SU-DHL-6 (cell line): ENCODE results near the gene RASSF1.

Experiments used
- CTCF ChIP-seq: fragments of 200-600 bp; sonication (generic); IDR thresholded peaks from one replicate; pipeline ENCODE4 v1.5.1; 2017; ENCODE audit warnings: antibody characterized with exemption, mild to moderate bottlenecking, low read length, moderate library complexity; ENCODE audit not compliant: insufficient read depth, poor library complexity, severe bottlenecking
- EZH2phosphoT487 ChIP-seq: fragments of 200-600 bp; sonication (generic), shearing (Covaris generic); conservative IDR thresholded peaks from 2 replicates; pipeline ENCODE4 v1.6.1; 2018; ENCODE audit warnings: mild to moderate bottlenecking, antibody characterized with exemption, low read length, moderate library complexity, mixed read lengths

GRCh38 chr3:50371133-50371685 lies 30.6 kb upstream of the RASSF1 start:
- no peak for TF ChIP-seq CTCF
- no peak for TF ChIP-seq EZH2phosphoT487
